Measurements from ENCODE around the gene ACOT7. TPM values are rescaled to one million over a fixed set of nuclear protein-coding genes. Genes with fewer than 3 reads are reported as not detected.

Gene ACOT7
- total RNA-seq, 1 donor from 2014 or later = 35.1 TPM

- no peaks in the 10 kb centered on the region for H3K36me3 Mint-ChIP-seq (ENCODE audit: low read depth, unreplicated experiment)
- H3K27ac Mint-ChIP-seq (ENCODE audit: unreplicated experiment) = no peak overlapping the region
- H3K4me1 Mint-ChIP-seq (ENCODE audit: unreplicated experiment) = peaks cover 18% of the 10 kb centered on the region
- H3K9me3 Mint-ChIP-seq (ENCODE audit: unreplicated experiment) = no peaks in the 10 kb centered on the region
- no peak overlapping the region for H3K4me3 Mint-ChIP-seq (ENCODE audit: unreplicated experiment)
- TF ChIP-seq, protein P1, sequence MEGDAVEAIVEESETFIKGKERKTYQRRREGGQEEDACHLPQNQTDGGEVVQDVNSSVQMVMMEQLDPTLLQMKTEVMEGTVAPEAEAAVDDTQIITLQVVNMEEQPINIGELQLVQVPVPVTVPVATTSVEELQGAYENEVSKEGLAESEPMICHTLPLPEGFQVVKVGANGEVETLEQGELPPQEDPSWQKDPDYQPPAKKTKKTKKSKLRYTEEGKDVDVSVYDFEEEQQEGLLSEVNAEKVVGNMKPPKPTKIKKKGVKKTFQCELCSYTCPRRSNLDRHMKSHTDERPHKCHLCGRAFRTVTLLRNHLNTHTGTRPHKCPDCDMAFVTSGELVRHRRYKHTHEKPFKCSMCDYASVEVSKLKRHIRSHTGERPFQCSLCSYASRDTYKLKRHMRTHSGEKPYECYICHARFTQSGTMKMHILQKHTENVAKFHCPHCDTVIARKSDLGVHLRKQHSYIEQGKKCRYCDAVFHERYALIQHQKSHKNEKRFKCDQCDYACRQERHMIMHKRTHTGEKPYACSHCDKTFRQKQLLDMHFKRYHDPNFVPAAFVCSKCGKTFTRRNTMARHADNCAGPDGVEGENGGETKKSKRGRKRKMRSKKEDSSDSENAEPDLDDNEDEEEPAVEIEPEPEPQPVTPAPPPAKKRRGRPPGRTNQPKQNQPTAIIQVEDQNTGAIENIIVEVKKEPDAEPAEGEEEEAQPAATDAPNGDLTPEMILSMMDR (IDR thresholded peaks at IDR 0.05; ENCODE audit: unreplicated experiment) = no peak
- no peak for DNase-seq (ENCODE audit: low spot score)
- H3K27me3 Mint-ChIP-seq (ENCODE audit: unreplicated experiment) = peaks cover 15% of the 10 kb centered on the region
These were observed 42.0 kb downstream of the ACOT7 start for GRCh38 chr1:6351480-6352137.

GRCh38 chr1:6350416-6351088 lies 43.0 kb downstream of the ACOT7 start:
- H3K4me3 Mint-ChIP-seq (ENCODE audit: unreplicated experiment) = peak overlapping the region; percentile 66
- H3K4me1 Mint-ChIP-seq (ENCODE audit: unreplicated experiment) = peaks cover 18% of the 10 kb centered on the region
- H3K27ac Mint-ChIP-seq (ENCODE audit: unreplicated experiment) = no peak overlapping the region
- no peaks in the 10 kb centered on the region for H3K9me3 Mint-ChIP-seq (ENCODE audit: unreplicated experiment)
- H3K27me3 Mint-ChIP-seq (ENCODE audit: unreplicated experiment) = peaks cover 18% of the 10 kb centered on the region
- DNase-seq (ENCODE audit: low spot score) = no peak
- TF ChIP-seq, protein P1 (IDR thresholded peaks at IDR 0.05; ENCODE audit: unreplicated experiment) = no peak
- H3K36me3 Mint-ChIP-seq (ENCODE audit: low read depth, unreplicated experiment) = no peaks in the 10 kb centered on the region

DNA sequence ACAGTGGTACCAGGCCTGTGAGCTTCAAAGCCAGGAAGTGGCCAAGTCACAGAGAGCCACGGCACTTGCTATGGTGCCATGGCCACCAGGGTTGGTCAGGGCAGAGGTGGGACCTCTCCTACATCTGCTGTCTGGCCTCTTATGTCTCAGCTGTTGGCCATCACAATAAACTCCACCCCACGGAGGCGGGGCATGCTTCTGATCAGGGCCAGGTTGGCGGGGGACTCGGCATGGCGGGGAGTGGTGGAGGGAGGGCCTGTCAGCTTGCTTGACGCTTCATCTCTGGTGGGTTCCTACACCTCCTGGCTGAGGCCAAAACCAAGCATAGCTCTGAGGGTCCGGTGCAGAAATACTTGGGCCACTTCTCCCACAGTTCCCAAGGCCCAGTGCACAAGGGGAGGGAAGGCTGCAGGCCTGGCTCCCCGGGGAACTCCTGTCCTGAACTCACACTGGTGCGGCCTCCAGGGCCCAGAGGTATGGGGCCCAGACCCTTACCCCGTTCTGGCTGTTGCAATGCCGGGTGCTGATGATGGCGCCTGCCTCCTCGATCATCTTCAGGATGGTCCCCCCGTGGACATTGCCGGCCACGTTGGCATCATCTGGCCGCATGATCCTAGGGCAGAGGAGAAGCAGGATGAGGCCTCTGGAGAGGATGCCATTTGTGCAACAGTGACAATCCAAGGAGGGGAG lies 44.2 kb downstream of the ACOT7 start:
- H3K27ac Mint-ChIP-seq (ENCODE audit: unreplicated experiment) = peak overlapping the region; percentile 87
- H3K27me3 Mint-ChIP-seq (ENCODE audit: unreplicated experiment) = peaks cover 15% of the 10 kb centered on the region
- TF ChIP-seq, protein P1 (IDR thresholded peaks at IDR 0.05; ENCODE audit: unreplicated experiment) = no peak
- H3K4me3 Mint-ChIP-seq (ENCODE audit: unreplicated experiment) = no peak overlapping the region
- peaks cover 18% of the 10 kb centered on the region for H3K4me1 Mint-ChIP-seq (ENCODE audit: unreplicated experiment)
- no peak for DNase-seq (ENCODE audit: low spot score)
- no peaks in the 10 kb centered on the region for H3K9me3 Mint-ChIP-seq (ENCODE audit: unreplicated experiment)
- H3K36me3 Mint-ChIP-seq (ENCODE audit: low read depth, unreplicated experiment) = no peaks in the 10 kb centered on the region

DNA sequence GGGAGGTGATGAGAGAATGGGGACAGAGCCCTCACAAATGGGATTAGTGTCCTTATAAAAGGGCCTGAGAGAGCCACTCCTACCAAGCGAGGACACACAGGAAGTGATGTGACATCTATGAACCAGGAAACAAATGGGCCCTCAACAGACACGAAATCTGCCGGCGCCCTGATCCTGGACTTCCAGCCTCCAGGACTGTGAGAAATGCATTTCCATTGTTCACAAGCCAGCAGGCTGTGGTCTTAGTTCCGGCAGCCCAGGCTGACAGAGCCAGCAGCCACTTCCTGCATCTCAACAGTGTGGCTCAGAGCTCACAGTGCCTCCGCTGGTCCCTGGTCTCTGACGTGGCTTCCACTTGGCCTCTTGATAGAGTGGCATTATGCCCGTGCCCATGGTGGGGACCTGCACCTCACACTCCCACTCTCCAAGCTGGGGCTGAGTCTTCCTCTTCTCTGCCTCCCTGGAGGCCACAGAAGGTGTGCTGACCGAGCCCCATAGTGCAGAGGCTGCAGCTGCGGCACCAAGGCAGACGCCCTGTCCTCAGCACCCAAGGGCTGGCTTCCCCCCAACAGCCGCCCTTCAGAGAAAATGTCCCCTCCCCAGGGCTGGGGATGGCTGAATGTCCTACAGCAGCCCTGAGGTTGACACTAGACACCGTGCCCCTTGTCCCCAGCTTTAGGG lies 44.9 kb downstream of the ACOT7 start:
- H3K36me3 Mint-ChIP-seq (ENCODE audit: low read depth, unreplicated experiment) = no peaks in the 10 kb centered on the region
- peak; percentile 65 for DNase-seq (ENCODE audit: low spot score)
- peaks cover 12% of the 10 kb centered on the region for H3K27me3 Mint-ChIP-seq (ENCODE audit: unreplicated experiment)
- H3K4me1 Mint-ChIP-seq (ENCODE audit: unreplicated experiment) = peaks cover 18% of the 10 kb centered on the region
- peak overlapping the region; percentile 47 for H3K4me3 Mint-ChIP-seq (ENCODE audit: unreplicated experiment)
- TF ChIP-seq, protein P1 (IDR thresholded peaks at IDR 0.05; ENCODE audit: unreplicated experiment) = no peak
- H3K27ac Mint-ChIP-seq (ENCODE audit: unreplicated experiment) = peak overlapping the region; percentile 96
- no peaks in the 10 kb centered on the region for H3K9me3 Mint-ChIP-seq (ENCODE audit: unreplicated experiment)

Data from endothelial cell (in vitro differentiated cells).